ENCODE results near the gene RBKS. TPM values are rescaled to one million over a fixed set of nuclear protein-coding genes. Genes with fewer than 3 reads are reported as not detected.

The RBKS gene
- polyA plus RNA-seq, 1 of the 3 experiments (the other 2 are of a cell fraction) = 7.4 TPM

DNA sequence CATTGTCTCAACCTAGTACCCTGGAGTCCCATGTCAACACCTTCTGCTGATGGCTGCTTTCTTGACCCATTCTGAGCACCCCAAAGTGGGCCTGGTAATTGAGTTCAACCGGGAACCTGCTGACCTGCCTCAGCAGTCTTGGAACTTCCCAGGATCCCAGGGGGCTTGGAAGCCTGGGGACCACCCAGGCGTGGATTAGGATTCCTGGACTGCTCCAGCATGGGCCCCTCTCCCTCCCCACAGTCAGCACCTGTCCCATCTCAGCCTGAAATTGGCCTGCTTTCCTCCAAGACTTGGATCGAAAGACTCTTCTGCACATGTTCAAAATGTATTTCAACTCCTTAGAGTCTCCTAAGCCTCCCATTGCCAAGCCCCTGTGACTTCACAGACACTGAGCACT lies 134.1 kb downstream of the RBKS start:
- no peak overlapping the region for H3K9ac ChIP-seq
- 93% methylated on average over 2 of the region's 3 CpGs for WGBS (ENCODE audit: low lambda C conversion rate)
- TF ChIP-seq, protein P1, sequence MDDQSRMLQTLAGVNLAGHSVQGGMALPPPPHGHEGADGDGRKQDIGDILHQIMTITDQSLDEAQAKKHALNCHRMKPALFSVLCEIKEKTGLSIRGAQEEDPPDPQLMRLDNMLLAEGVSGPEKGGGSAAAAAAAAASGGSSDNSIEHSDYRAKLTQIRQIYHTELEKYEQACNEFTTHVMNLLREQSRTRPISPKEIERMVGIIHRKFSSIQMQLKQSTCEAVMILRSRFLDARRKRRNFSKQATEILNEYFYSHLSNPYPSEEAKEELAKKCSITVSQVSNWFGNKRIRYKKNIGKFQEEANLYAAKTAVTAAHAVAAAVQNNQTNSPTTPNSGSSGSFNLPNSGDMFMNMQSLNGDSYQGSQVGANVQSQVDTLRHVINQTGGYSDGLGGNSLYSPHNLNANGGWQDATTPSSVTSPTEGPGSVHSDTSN (IDR thresholded peaks at IDR 0.05) = no peak
- TF ChIP-seq, protein P2, sequence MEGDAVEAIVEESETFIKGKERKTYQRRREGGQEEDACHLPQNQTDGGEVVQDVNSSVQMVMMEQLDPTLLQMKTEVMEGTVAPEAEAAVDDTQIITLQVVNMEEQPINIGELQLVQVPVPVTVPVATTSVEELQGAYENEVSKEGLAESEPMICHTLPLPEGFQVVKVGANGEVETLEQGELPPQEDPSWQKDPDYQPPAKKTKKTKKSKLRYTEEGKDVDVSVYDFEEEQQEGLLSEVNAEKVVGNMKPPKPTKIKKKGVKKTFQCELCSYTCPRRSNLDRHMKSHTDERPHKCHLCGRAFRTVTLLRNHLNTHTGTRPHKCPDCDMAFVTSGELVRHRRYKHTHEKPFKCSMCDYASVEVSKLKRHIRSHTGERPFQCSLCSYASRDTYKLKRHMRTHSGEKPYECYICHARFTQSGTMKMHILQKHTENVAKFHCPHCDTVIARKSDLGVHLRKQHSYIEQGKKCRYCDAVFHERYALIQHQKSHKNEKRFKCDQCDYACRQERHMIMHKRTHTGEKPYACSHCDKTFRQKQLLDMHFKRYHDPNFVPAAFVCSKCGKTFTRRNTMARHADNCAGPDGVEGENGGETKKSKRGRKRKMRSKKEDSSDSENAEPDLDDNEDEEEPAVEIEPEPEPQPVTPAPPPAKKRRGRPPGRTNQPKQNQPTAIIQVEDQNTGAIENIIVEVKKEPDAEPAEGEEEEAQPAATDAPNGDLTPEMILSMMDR (IDR thresholded peaks at IDR 0.05) = no peak
- no peak for TF ChIP-seq RAD21 (IDR thresholded peaks at IDR 0.05; ENCODE audit: low read length)
- TF ChIP-seq, protein P3, sequence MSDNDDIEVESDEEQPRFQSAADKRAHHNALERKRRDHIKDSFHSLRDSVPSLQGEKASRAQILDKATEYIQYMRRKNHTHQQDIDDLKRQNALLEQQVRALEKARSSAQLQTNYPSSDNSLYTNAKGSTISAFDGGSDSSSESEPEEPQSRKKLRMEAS (IDR thresholded peaks at IDR 0.05; ENCODE audit: low read depth) = no peak
- TF ChIP-seq, protein P4, sequence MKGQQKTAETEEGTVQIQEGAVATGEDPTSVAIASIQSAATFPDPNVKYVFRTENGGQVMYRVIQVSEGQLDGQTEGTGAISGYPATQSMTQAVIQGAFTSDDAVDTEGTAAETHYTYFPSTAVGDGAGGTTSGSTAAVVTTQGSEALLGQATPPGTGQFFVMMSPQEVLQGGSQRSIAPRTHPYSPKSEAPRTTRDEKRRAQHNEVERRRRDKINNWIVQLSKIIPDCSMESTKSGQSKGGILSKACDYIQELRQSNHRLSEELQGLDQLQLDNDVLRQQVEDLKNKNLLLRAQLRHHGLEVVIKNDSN (IDR thresholded peaks at IDR 0.05; ENCODE audit: borderline replicate concordance, low read depth) = no peak
- TF ChIP-seq FOSL2 (IDR thresholded peaks at IDR 0.05; ENCODE audit: borderline replicate concordance, low read depth) = no peak
- no peak for TF ChIP-seq EZH2phosphoT487 (IDR thresholded peaks at IDR 0.05; ENCODE audit: borderline replicate concordance, low read depth)
- no peak for TF ChIP-seq RCOR1 (IDR thresholded peaks at IDR 0.05; ENCODE audit: low read length)
- TF ChIP-seq GABPA (IDR thresholded peaks at IDR 0.05; ENCODE audit: low read depth) = no peak
- no peak for TF ChIP-seq CHD2 (IDR thresholded peaks at IDR 0.05; ENCODE audit: low read length, partially characterized antibody)
- TF ChIP-seq MXI1 (IDR thresholded peaks at IDR 0.05; ENCODE audit: low read depth, low read length) = no peak
- TF ChIP-seq NFIC (IDR thresholded peaks at IDR 0.05; ENCODE audit: borderline replicate concordance) = no peak
- no peak for TF ChIP-seq EP300 (IDR thresholded peaks at IDR 0.05; ENCODE audit: borderline replicate concordance in 1 of 2, low read depth in 1 of 2, low read length in 1 of 2)
- no peak for TF ChIP-seq RXRA (IDR thresholded peaks at IDR 0.05; ENCODE audit: borderline replicate concordance, low read depth)
- TF ChIP-seq POLR2AphosphoS5 (IDR thresholded peaks at IDR 0.05; ENCODE audit: low read depth, low read length) = no peak
- no peak for TF ChIP-seq GATA2 (CRISPR knock-in tag; IDR thresholded peaks at IDR 0.05)
- TF ChIP-seq JUND (IDR thresholded peaks at IDR 0.05) = no peak
- TF ChIP-seq FOXM1 (IDR thresholded peaks at IDR 0.05; ENCODE audit: low read depth) = no peak
- TF ChIP-seq SIN3A (IDR thresholded peaks at IDR 0.05; ENCODE audit: borderline replicate concordance, low read depth, low read length) = no peak
- TF ChIP-seq RFX5 (IDR thresholded peaks at IDR 0.05; ENCODE audit: low read length) = no peak
- no peaks in the 10 kb centered on the region for H3K9me3 ChIP-seq
- H3K79me2 ChIP-seq (ENCODE audit: insufficient read depth) = no peaks in the 10 kb centered on the region
- no peak overlapping the region for H3K27ac ChIP-seq (ENCODE audit: low read depth in 2 of 2, low read length in 1 of 2)
- no peak overlapping the region for H3K4me3 ChIP-seq (ENCODE audit: low read depth in 2 of 2, low read length in 1 of 2)
- DNase-seq = no peak
- ChIA-PET CTCF (no interaction called here), POLR2A (no interaction called here)
- H3K36me3 ChIP-seq (replicated peaks in 1 of 2; ENCODE audit: control insufficient read depth in 1 of 2, insufficient read depth in 2 of 2, low read length in 1 of 2) = no peaks in the 10 kb centered on the region
- no peak overlapping the region for H3K4me2 ChIP-seq
- H3F3A ChIP-seq (replicated peaks; ENCODE audit: insufficient read depth) = no peaks in the 10 kb centered on the region
- H2AFZ ChIP-seq (ENCODE audit: low read depth) = no peak overlapping the region
- no peaks in the 10 kb centered on the region for H4K20me1 ChIP-seq (ENCODE audit: insufficient read depth)
- H3K27me3 ChIP-seq (ENCODE audit: insufficient read depth) = no peaks in the 10 kb centered on the region
- H3K4me1 ChIP-seq (ENCODE audit: control insufficient read depth in 1 of 2, insufficient read depth in 2 of 2, low read depth in 1 of 2, low read length in 1 of 2) = no peaks in the 10 kb centered on the region
- H3K9me2 ChIP-seq = no peaks in the 10 kb centered on the region

Measured in SK-N-SH (cell line).